Osteocyte (in vitro differentiated cells): ENCODE results near the gene CIAPIN1. TPM values are rescaled to one million over a fixed set of nuclear protein-coding genes. Genes with fewer than 3 reads are reported as not detected.
A peak's percentile ranks its signal among the peaks of the same experiment; 100 is the strongest.

Experiments
- DNase-seq: peaks from one replicate; pipeline ENCODE4 v3.0.0; 2021; ENCODE audit warnings: mixed read lengths; ENCODE audit not compliant: unreplicated experiment; ENCODE audit errors: extremely low spot score
- H3K27ac Mint-ChIP-seq: one replicate; pipeline ENCODE4 v1.8.0; 2021; ENCODE audit warnings: mild to moderate bottlenecking, mixed read lengths; ENCODE audit not compliant: unreplicated experiment
- H3K27me3 Mint-ChIP-seq: one replicate; pipeline ENCODE4 v1.8.0; 2021; ENCODE audit warnings: mixed read lengths; ENCODE audit not compliant: unreplicated experiment
- H3K36me3 Mint-ChIP-seq: one replicate; pipeline ENCODE4 v1.8.0; 2021; ENCODE audit warnings: mixed read lengths; ENCODE audit not compliant: unreplicated experiment
- H3K4me1 Mint-ChIP-seq: one replicate; pipeline ENCODE4 v1.8.0; 2021; ENCODE audit warnings: mixed read lengths; ENCODE audit not compliant: unreplicated experiment
- H3K4me3 Mint-ChIP-seq: one replicate; pipeline ENCODE4 v1.8.0; 2021; ENCODE audit warnings: mild to moderate bottlenecking, moderate library complexity, mixed read lengths; ENCODE audit not compliant: unreplicated experiment
- H3K9me3 Mint-ChIP-seq: one replicate; pipeline ENCODE4 v1.8.0; 2021; ENCODE audit warnings: mixed read lengths; ENCODE audit not compliant: unreplicated experiment
- total RNA-seq: library from RNA; stranded (reverse); gene quantifications from 2 replicates; pipeline ENCODE4 v1.2.1, GENCODE V29; 2021
- TF ChIP-seq, protein P1 (sequence below): fragments of 200-600 bp; sonication (generic); IDR thresholded peaks from 2 replicates; pipeline ENCODE4 v1.5.0; 2021; ENCODE audit warnings: antibody characterized with exemption, mild to moderate bottlenecking, moderate library complexity

The CIAPIN1 gene
- total RNA-seq, 1 donor from 2014 or later: 52.2 TPM

DNA sequence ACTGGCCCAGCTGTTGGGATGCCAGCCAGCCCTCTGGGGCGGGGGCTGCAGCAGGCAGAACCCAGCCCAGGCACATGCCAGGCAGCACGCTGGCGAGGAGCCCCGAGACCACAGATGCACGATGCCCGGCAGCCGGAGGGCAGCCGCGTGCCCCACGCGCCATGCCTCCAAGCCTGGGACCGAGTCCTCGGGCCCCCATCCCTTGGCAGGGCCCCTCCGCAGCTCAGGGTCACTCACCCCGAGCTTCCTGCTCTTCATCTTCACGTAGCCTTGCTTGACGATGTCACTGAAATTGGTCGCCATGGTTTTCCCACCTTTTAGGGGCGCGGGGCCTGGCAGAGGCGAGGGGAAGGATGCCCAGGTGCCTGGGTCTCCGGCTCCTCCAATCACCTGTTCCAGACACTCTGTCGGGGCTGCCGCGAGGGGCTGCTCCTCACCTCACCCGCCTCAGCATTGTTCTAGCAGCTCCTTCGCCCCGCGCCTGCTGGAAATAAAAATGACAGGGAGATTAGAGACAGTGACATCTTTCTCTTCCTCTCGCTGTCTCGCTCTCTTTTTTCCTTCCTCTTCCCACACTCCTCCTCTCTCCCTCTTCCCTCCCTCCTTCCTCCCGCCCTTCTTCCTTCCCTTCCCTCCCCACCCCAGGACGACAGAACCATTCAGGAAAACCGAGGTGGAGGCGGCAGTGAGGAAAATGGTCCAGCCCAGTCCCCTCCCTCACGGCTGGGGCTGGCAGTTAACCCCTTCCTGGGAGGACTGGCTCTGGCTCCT, 32.2 kb upstream of the CIAPIN1 start:
- Mint-ChIP-seq H3K9me3 (no peaks in the 10 kb centered on the region), H3K27ac (peak overlapping the region; percentile 87), H3K27me3 (no peaks in the 10 kb centered on the region), H3K4me1 (peaks cover 27% of the 10 kb centered on the region), H3K36me3 (no peaks in the 10 kb centered on the region), H3K4me3 (peak overlapping the region; percentile 82)
- TF ChIP-seq, protein P1, sequence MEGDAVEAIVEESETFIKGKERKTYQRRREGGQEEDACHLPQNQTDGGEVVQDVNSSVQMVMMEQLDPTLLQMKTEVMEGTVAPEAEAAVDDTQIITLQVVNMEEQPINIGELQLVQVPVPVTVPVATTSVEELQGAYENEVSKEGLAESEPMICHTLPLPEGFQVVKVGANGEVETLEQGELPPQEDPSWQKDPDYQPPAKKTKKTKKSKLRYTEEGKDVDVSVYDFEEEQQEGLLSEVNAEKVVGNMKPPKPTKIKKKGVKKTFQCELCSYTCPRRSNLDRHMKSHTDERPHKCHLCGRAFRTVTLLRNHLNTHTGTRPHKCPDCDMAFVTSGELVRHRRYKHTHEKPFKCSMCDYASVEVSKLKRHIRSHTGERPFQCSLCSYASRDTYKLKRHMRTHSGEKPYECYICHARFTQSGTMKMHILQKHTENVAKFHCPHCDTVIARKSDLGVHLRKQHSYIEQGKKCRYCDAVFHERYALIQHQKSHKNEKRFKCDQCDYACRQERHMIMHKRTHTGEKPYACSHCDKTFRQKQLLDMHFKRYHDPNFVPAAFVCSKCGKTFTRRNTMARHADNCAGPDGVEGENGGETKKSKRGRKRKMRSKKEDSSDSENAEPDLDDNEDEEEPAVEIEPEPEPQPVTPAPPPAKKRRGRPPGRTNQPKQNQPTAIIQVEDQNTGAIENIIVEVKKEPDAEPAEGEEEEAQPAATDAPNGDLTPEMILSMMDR: no peak
- DNase-seq: no peak

DNA sequence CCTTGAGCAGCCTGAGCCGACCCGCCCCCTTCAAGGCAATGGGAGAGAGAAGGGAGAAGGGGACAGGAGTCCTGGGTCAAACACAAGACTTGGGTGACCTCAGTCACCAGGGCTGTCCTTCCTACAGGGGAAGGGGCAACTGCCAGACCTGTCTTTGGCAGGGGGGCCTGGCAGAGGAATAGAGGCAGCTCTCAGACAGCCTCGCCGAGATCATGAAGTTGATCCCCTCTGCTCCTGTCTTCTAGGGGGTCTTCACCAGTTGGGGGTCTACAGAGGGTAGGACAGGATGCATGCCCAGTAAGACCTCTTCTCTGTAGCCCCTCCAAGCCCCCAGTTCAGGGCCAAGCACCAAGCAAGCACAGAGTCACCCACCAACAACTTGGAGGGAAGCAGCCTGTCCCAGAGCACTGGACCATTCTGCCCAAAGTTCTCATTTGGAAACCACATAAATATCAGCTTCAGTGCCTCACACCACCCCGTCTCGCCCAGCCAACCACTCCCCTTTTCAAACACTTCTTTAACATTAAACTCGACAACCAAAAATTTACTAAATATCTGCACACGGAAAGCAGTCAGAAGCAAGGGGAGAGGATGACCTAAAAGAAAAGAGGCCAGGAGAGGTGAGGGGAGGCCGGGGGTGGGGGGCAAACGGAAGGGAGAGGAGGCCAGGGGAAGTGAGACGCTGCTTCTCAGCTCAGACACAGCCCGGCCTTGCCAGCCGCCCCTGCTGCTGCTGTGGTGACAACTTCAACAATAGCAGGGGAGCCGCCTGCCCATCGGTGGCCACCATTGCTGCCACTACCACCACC, 31.4 kb upstream of the CIAPIN1 start:
- Mint-ChIP-seq H3K27me3 (no peaks in the 10 kb centered on the region), H3K27ac (no peak overlapping the region), H3K4me3 (peak overlapping the region; percentile 82), H3K36me3 (no peaks in the 10 kb centered on the region), H3K4me1 (peaks cover 27% of the 10 kb centered on the region), H3K9me3 (no peaks in the 10 kb centered on the region)
- TF ChIP-seq, protein P1: no peak
- DNase-seq: no peak

DNA sequence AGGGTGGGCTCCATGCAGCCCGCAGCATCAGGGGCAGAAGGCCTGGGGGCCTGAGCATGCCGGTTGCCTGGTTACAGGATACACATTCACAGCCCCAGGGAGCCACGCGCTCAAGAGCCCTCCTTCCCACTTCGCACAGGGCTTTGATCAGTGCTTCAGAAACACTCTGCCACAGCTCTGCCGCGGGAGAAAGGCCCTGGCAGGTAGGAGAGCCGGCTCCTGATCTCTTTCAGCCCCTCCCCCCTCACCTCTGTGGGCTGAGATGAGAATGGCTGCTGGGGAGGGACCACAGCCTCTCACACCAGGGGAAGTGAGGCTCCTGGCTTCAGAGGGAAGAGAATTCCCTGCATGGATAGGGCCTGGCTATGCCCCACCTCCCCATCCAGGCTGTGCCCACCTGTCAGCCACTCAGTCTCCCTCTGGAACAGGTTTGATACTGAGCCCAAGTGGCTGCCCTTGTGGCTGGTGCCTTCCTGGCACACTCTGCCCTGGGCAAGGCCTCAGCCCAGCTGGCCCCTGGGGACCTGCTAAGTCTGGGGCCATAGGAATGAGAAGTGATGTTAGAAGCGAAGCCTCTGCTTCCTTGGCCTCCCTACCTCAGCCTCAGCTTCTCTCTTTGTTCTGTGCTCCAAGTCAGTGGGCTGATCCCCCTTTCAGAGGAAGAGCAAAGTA, 30.5 kb upstream of the CIAPIN1 start:
- no peaks in the 10 kb centered on the region for H3K9me3 Mint-ChIP-seq
- TF ChIP-seq, protein P1: no peak
- H3K4me1 Mint-ChIP-seq: peaks cover 27% of the 10 kb centered on the region
- H3K27ac Mint-ChIP-seq: no peak overlapping the region
- no peak overlapping the region for H3K4me3 Mint-ChIP-seq
- no peaks in the 10 kb centered on the region for H3K36me3 Mint-ChIP-seq
- no peaks in the 10 kb centered on the region for H3K27me3 Mint-ChIP-seq
- no peak for DNase-seq

DNA sequence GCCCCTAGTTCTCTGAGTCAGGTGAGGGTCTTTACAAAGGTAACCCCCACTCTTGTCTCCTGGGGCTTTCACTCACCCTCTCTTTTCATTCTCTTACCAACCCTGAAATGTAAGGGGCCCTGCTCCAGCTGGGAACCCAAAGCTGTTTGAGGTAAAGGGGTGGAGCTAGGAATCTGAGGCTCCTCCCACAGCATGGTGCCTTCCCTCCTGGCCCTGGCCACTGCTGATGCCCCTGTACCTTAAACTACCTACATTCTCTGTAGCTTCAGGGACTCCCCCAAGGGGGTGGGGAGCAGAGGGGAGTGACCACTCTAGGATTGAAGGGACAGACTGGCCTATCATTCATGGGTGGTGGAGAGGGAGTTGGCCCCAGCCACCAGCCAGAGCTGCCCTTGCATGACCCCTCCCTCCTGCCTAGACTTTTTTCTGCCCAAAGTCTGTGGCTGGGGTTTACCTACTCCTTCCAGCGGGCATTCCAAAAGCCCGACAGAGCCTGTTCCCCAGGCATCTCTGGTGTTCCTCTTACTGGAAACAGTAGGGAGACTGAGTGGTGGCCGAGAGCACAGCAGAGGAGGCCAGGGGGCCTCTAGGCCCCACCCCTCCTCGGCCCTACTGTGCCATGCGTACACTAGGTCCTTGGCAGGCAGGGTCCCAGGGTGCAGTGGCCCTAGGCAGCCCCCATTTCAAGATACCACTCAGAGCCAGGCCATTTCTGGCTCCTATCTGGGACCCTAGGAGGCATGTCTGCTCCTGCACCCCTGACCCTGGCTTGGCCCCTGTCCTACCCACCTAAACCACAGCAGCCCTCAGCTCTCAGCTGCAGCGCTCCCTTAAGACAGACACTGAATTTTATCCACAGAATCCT, 29.6 kb upstream of the CIAPIN1 start:
- H3K4me3 Mint-ChIP-seq: no peak overlapping the region
- no peak overlapping the region for H3K27ac Mint-ChIP-seq
- H3K4me1 Mint-ChIP-seq: peaks cover 32% of the 10 kb centered on the region
- peaks cover 4% of the 10 kb centered on the region for H3K36me3 Mint-ChIP-seq
- no peak for DNase-seq
- TF ChIP-seq, protein P1: no peak
- H3K9me3 Mint-ChIP-seq: no peaks in the 10 kb centered on the region
- no peaks in the 10 kb centered on the region for H3K27me3 Mint-ChIP-seq
